Left lung (tissue), 10 donors: ENCODE data around the gene FYN. TPM values are rescaled to one million over a fixed set of nuclear protein-coding genes. Genes with fewer than 3 reads are reported as not detected.

ENCODE experiments used
- ATAC-seq: fragments of 200-7000 bp; cut with Tn5 transposase; one replicate; pipeline ENCODE4 v1.9.1; 2020; ENCODE audit warnings: moderate library complexity
- DNase-seq, 4 donors: peaks; one replicate each; pipeline ENCODE4 v3.0.0-alpha.2; 2013 to 2020
- H3K27ac ChIP-seq, 2 donors: fragments of 200-600 bp; sonication (generic) in 1 of 2; one replicate each; pipeline versions ENCODE4 v1.5.0 to v1.8.0; 2020 to 2021
- H3K27me3 ChIP-seq, 2 donors: fragments of 200-600 bp; sonication (generic) in 1 of 2; one replicate each; pipeline versions ENCODE4 v1.5.0 to v1.8.0; 2020 to 2021
- H3K36me3 ChIP-seq, 2 donors: fragments of 200-600 bp; sonication (generic) in 1 of 2; one replicate each; pipeline versions ENCODE4 v1.5.0 to v1.8.0; 2020 to 2021
- H3K4me1 ChIP-seq, 2 donors: fragments of 200-600 bp; one replicate each; pipeline ENCODE4 v1.8.0; 2021
- H3K4me3 ChIP-seq, 2 donors: fragments of 200-600 bp; sonication (generic) in 1 of 2; one replicate each; pipeline versions ENCODE4 v1.5.0 to v1.8.0; 2020 to 2021; ENCODE audit warnings: mild to moderate bottlenecking in 1 of 2
- H3K9me3 ChIP-seq, 2 donors: fragments of 200-600 bp; sonication (generic) in 1 of 2; one replicate each; pipeline versions ENCODE4 v1.5.0 to v1.8.0; 2020 to 2021
- CTCF ChIP-seq, 2 donors: fragments of 200-600 bp; sonication (generic) in 1 of 2; IDR thresholded peaks; one replicate each; pipeline versions ENCODE4 v1.5.0 to v1.8.0; 2021; ENCODE audit warnings: antibody characterized with exemption in 2 of 2
- intact Hi-C, 2 donors: fragments of 100-400 bp; cut with DNase I; formaldehyde crosslinking; loops; one replicate each; pipeline versions ENCODE4 v1.11.2 to v1.14.2; 2022
- polyA plus RNA-seq, 6 donors: library from polyadenylated mRNA; unstranded; fragments of 120-200 nt; gene quantifications; one replicate each; pipeline ENCODE4 v1.2.1, GENCODE V29; 2013; ENCODE audit not compliant: insufficient read length in 6 of 6
- total RNA-seq, 2 donors: library from RNA; stranded (reverse); fragmentation: NEBNext Ultra II Directional; extraction: Animal tissue kit (Norgen Biotek cat#: 25700); gene quantifications; one replicate each; pipeline ENCODE4 v1.2.1, GENCODE V29; 2021
- donor health status: DM: no; HTN: yes; CAD: no.
- donor health status: DM: no; HTN: no; CAD: no.

FYN gene
- total and polyA plus RNA-seq, 8 donors: 58.8 to 165 (median 144) TPM

- H3K4me1 ChIP-seq: peaks cover 0 to 10% of the 10 kb centered on the region in 2 donors
- peak overlapping the region in 1 of 2 donors; percentile 45 for H3K27ac ChIP-seq
- no peak for TF ChIP-seq CTCF (IDR thresholded peaks at IDR 0.05)
- H3K36me3 ChIP-seq: no peaks in the 10 kb centered on the region
- intact Hi-C loops: no loop called here
- no peaks in the 10 kb centered on the region for H3K27me3 ChIP-seq
- ATAC-seq (no peak), DNase-seq (no peak)
- no peak overlapping the region for H3K4me3 ChIP-seq
- no peaks in the 10 kb centered on the region for H3K9me3 ChIP-seq
These were observed 250.1 kb downstream of the FYN start for GRCh38 chr6:111623046-111623718.

- intact Hi-C loops: no loop called here
- H3K27ac ChIP-seq: no peak overlapping the region
- H3K9me3 ChIP-seq: no peaks in the 10 kb centered on the region
These were observed 253.1 kb downstream of the FYN start for GRCh38 chr6:111620169-111620568.

GRCh38 chr6:111618407-111618806, 254.8 kb downstream of the FYN start:
- intact Hi-C loops: no loop called here
- Histone ChIP-seq H3K4me3 (no peak overlapping the region), H3K27me3 (no peaks in the 10 kb centered on the region), H3K27ac (no peak overlapping the region), H3K9me3 (no peaks in the 10 kb centered on the region), H3K4me1 (no peaks in the 10 kb centered on the region), H3K36me3 (no peaks in the 10 kb centered on the region)
- no peak for TF ChIP-seq CTCF (IDR thresholded peaks at IDR 0.05)
- DNase-seq (no peak), ATAC-seq (no peak)

More at GRCh38 chr6:111620169-111620568, 253.1 kb downstream of the FYN start:
- H3K27me3 ChIP-seq: no peaks in the 10 kb centered on the region
- H3K4me3 ChIP-seq: no peak overlapping the region
- peaks cover 0 to 10% of the 10 kb centered on the region in 2 donors for H3K4me1 ChIP-seq
- no peaks in the 10 kb centered on the region for H3K36me3 ChIP-seq
- no peak for TF ChIP-seq CTCF (IDR thresholded peaks at IDR 0.05)
- no peak for DNase-seq
- no peak for ATAC-seq

- H3K4me3 ChIP-seq: no peak overlapping the region
- no peaks in the 10 kb centered on the region for H3K9me3 ChIP-seq
- intact Hi-C loops: no loop called here
- no peaks in the 10 kb centered on the region for H3K36me3 ChIP-seq
- TF ChIP-seq CTCF (IDR thresholded peaks at IDR 0.05): no peak
- no peaks in the 10 kb centered on the region for H3K27me3 ChIP-seq
- no peak for DNase-seq
- no peak overlapping the region for H3K27ac ChIP-seq
- no peaks in the 10 kb centered on the region for H3K4me1 ChIP-seq
- no peak for ATAC-seq
These were observed 256.1 kb downstream of the FYN start for GRCh38 chr6:111617149-111617548.

- intact Hi-C loops: no loop called here
- no peak for DNase-seq
- no peak for ATAC-seq
These were observed 257.2 kb downstream of the FYN start for GRCh38 chr6:111615916-111616612.

More at GRCh38 chr6:111615916-111616612, 257.2 kb downstream of the FYN start:
- Histone ChIP-seq H3K4me3 (no peak overlapping the region), H3K9me3 (no peaks in the 10 kb centered on the region), H3K27ac (no peak overlapping the region), H3K36me3 (no peaks in the 10 kb centered on the region), H3K4me1 (no peaks in the 10 kb centered on the region), H3K27me3 (no peaks in the 10 kb centered on the region)
- TF ChIP-seq CTCF (IDR thresholded peaks at IDR 0.05): no peak
